Stimulated activated CD4-positive, alpha-beta T cell treated with anti-CD3 and anti-CD28 coated beads, TNF-alpha, amount 100 ng/mL, for 24 hours (primary cell): ENCODE results near the gene GRM5.
"Not testable (repeated sequence)": the region's sequence is repeated elsewhere in the genome, so short reads cannot be mapped to it uniquely, and the experiment has no call there.

ENCODE experiments used
- DNase-seq, 3 experiments: peaks; one replicate each; pipeline ENCODE4 v3.0.0-alpha.2; 2020; ENCODE audit warnings: low read depth in 3 of 3

GRM5 gene

DNA sequence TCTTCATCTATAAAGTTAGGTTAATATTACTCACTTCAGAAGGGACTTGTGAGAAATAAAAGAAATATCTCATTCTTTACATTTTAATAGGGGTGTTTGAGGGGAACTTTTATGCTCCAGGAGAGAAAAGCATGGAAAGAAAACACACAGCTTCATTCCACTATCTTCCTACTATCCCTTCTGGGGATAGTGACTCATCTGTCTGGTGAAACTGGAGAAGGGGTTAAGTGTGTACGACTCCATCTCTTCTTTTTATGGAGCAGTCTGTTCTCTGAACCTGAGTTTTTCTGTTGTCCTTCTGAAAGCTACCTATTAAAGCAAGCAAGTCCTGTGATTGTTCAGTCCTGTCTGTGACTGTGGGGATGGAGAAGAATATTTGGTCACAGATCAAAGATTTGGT lies 227.6 kb downstream of the GRM5 start:
- not testable (repeated sequence) for DNase-seq

GRCh38 chr11:88835709-88836108 lies 230.1 kb downstream of the GRM5 start:
- not testable (repeated sequence) for DNase-seq

GRCh38 chr11:88831303-88831890 lies 234.4 kb downstream of the GRM5 start:
- DNase-seq, result no peak

- DNase-seq, result no peak
Measured at GRCh38 chr11:88827018-88827676, 238.6 kb downstream of the GRM5 start.

DNA sequence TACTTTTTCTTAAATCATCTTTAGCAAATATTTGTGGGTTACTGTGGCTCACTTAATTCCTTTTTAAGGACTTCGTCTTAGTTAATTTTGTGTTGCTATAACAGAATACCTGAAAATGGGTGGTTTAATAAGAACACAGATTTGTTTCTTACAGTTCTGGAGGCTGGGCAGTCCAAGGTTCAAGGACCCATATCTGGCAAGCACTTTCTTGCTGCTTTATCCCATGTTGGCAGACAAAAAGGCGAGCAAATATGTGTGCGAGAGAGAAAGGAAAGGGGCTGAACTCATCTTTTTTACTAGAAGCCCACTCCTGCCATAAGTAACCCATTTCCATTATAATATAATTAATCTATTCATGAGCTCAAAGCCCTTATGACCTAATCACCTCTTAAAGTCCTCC lies 246.2 kb downstream of the GRM5 start:
- no peak for DNase-seq

DNA sequence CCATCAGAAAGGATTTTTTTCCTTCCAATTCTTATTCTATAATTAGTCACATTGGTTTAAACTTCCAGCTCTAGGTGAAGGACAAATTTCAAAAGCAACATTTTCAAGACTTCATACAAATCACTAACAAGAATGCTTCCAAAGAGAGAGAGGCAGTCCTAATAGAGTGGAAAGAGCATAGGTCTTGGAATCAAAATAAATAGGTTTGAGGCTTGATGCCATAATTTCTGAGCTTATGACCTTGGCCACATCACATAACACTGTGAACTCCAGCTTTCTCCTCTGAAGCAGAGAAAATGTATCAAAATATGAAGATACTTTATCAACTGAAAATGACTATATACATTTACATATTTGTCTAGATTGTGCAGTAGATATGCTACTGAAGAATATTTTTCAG lies 246.8 kb downstream of the GRM5 start:
- no peak for DNase-seq

DNA sequence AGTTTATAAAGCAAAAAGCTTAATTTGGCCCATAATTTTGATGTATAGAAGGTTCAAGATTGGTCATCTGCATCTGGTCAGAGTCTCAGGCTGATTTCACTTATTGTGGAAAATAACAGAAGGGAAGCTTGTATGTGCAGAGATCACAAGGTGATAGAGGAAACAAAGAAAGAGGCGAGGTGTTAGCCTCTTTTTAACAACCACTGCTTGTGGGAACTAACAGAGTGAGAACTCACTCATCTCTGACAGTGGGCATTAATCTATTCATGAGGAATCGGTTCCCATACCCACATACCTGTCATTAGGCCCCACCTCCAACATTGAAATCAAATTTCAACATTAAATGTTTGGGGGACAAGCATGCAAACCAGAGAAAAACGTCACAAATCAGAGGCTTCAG lies 250.3 kb downstream of the GRM5 start:
- DNase-seq, result no peak

- no peak for DNase-seq
Measured at GRCh38 chr11:88814076-88814475, 251.7 kb downstream of the GRM5 start.

- DNase-seq, result no peak
Measured at GRCh38 chr11:88813233-88813915, 252.4 kb downstream of the GRM5 start.

DNA sequence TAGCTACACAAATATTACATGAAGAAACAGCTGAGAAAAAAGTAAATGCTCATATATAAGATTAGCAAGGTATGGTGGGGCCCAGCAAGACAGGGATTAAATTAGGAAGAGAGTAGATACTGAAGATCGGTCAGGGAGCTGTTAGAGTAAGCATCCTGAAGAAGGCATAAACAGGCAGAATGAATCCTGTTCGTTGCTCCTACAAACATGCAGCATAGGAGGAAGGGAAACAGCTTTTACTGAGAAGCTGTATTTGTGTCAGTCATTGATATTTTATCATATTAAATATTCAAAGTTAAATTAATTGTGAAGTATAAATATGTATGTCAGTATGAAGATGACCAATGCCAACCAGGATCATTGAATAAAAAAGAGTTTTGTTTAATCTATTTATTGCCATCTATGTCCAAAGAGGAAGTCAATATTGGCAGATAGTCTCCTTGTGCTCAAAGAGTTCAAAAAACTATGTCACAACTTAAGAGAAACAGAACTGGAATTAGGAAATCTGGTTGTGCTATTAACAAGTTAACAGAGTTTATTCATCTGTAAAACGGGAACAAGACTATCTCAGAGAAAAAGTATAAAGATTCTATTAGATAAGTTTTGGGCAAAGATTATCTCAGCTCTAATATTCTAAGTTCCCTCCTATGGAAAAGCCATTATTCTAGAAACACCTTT lies 255.2 kb downstream of the GRM5 start:
- DNase-seq, result no peak

- DNase-seq, result no peak
Measured at GRCh38 chr11:88809126-88809525, 256.7 kb downstream of the GRM5 start.

DNA sequence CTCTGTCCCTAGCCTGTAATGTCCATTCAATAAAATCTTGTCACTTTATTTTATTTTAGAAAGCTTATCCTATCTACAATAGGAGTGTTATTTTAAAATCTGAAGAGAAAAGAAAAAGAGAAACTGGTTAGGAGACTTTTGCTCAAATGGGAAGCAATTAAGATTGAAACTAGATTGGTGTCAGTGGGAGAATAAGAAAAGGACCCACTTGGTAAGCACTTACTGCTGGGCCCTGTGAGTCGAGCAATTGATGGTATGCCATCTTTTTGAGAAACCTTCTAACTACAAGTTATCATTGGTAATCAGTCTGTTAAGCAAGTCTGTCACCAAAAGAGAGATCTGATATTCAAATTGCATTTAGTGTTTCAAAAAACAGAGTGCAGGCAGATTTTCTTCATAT lies 258.4 kb downstream of the GRM5 start:
- no peak for DNase-seq

DNA sequence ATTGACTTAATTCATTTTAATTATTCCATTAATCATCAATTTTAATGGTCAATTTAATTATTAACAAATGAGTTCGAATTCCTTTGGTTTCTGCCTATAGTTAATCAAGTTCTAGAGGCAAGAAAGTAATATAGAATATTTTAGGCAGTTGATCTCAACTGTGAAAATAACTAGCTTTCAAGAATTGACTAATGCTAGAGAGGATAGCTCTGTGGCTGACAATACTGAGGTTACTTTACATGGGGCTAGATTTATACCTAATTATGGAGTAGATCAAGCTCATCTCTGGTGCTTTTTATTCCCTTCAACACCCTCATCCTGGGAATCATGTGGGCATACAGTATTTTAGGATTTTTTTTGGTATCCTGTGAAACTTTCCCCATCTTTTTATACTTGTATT lies 259.4 kb downstream of the GRM5 start:
- DNase-seq, result no peak

DNA sequence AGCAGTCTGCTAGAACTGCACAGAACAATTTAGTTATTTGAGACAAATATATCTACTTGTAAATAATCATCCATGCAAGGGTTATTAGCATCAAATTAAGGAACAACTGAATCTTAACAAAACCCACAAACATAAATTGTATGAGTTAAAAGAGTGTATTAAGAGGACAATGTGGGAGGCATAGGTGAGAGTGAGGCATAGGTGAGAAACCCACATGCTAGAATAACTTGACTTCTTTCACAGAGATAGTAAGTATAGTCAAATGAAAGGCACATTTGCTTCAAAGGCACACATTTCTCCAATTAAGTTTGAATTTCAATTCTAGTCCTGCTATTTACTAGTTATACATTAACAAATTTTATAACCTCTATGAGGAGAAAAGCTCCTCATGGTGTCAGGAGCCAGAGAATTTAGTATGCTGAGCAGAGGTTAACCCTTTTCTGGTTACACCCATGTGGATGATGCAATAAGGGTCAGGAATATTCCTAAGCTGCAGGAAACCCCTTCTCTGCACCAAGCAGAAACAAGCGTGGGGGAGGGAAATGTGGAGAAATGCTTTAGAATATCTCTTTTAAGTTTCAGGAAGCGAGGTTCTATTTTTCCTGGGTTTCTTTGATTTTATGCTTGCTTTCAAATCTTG lies 264.2 kb downstream of the GRM5 start:
- DNase-seq, result no peak

- no peak for DNase-seq
Measured at GRCh38 chr11:88799771-88800500, 265.8 kb downstream of the GRM5 start.

GRCh38 chr11:88790182-88790581 lies 275.6 kb downstream of the GRM5 start:
- no peak for DNase-seq

GRCh38 chr11:88779577-88779976 lies 286.2 kb downstream of the GRM5 start:
- DNase-seq, result no peak

GRCh38 chr11:88770475-88771079 lies 295.2 kb downstream of the GRM5 start:
- no peak for DNase-seq

DNA sequence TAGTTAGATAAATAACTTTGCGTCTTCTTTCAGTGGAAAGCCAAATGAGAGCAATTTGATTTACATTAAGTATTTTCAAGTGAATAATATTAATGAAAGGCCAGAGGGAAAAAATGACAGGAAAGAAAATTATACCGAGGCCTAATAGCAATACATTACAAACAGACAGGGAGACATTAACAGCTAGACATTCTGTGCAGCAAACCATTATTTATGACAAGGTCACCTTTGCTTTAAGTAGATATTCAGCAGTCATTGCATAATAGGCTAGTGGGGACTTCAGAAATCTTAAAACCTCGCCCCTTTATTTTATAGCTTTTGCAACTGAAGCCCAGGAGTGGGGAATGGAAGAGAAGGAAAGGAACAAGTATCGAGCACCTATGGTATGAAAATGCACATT lies 321.6 kb downstream of the GRM5 start:
- no peak for DNase-seq

DNA sequence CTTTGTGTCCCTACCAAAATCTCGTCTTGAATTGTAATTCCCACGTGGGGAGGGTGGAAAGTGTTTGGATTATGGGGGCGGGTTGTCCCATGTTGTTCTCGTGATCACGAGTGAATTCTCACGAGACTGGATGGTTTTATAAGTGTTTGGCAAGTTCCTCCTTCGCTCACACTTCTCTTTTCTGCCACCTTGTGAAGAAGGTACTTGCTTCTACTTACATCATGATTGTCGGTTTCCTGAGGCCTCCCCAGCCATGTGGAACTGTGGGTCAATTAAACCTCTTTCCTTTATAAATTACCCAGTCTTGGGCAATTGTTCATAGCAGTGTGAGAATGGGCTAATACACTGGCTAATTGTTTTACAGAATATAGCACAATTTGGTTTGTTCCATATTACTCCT lies 326.3 kb downstream of the GRM5 start:
- DNase-seq, result no peak

DNA sequence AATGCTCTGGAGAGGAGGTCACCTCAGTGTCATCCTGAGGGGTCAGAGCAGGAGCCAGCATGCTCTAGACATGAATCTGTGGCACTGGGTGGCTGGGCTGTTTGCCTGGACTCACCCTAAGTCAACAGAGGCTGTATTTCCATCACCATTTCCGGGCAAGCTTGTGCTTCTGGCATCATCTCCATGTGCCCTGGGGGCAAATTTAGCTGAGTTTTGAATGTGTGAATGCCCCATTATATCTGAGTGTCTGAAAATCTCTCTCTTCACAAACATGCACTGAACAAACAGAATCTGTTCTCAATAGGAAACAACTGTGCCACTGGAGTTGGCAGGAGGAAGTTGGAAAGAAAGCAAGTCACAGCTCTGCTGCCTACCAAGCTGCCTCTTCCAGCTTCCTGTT lies 356.2 kb downstream of the GRM5 start:
- no peak for DNase-seq
